ENCODE data around the gene SLC27A2.
A peak's percentile ranks its signal among the peaks of the same experiment; 100 is the strongest.
"Not testable (repeated sequence)": the region's sequence is repeated elsewhere in the genome, so short reads cannot be mapped to it uniquely, and the experiment has no call there.

SLC27A2 gene

DNA sequence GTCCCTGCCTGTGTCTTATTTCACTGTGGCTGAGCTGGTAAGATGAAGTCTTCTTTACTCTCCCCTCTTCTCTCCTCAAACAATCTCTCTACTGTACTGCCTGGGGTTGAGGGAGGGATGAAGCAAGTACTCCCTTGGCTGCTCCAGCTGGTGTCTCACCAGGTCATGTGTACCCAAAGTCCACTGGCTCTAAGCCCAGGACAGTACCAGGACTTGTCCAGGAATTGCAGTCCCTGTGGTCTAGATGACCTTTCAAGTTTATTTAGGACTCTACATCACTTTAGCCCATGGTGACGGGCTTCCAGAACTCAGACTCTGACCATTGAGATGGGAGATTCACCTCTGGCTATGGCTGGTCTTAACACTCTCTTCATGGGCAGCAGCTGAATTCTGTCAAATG lies 17.5 kb upstream of the SLC27A2 start:
- no peak for DNase-seq

DNA sequence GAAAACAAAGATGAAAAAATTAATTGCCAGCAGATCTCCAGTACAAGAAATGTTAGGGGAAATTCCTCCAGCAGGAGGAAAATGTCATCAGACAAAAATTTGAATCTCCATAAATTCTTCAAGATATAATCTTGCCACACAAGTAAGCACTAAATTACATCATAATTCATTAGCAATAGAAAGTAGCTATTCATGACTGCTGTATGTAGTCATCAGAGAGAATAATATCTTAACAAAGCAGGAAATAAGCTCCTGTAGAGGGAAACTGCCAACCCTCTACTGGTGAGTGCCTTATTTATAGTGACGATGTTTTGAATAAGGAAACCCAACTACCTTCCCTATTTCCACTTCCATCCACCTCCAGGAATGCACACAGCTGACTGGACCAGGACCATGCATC lies 15.8 kb upstream of the SLC27A2 start:
- DNase-seq, result no peak

DNA sequence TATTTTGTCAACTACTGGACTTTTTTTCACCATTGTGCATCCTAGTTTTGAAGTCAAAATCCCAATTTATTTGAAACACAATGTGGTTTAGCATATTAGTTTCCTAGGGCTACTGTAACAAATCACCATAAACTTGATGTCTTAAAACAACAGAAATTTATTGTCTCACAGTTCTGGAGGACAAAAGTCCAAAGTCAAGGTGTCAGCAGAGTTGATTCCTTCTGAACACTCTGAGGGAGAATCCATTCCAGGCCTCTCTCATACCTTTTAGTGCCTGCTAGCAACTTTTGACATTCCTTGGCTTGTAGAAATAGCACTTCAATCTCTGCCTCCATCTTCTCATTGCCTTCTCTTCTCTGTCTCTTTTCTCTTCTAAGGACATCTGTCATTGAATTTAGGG lies 14.9 kb upstream of the SLC27A2 start:
- no peak for DNase-seq

DNA sequence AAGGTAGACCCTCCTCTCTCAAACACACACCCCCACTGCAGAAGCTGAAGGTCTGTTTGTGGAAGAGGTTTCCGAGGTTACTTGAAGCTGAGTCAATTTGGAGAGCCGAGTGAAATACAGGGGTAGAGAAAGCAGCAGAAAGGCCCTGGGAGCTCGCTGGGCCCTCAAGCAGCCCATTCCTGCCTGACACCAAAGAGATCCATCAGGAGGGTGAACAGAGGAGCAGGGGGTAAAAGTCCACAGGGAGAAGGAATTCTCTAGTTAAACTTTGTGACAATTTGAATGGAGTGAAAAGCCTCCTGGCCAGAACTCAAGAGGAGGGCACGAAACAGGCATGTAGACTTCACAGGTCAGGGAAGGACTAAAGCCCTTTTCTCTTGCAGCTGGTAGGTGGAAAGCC lies 13.6 kb upstream of the SLC27A2 start:
- DNase-seq, result no peak

DNA sequence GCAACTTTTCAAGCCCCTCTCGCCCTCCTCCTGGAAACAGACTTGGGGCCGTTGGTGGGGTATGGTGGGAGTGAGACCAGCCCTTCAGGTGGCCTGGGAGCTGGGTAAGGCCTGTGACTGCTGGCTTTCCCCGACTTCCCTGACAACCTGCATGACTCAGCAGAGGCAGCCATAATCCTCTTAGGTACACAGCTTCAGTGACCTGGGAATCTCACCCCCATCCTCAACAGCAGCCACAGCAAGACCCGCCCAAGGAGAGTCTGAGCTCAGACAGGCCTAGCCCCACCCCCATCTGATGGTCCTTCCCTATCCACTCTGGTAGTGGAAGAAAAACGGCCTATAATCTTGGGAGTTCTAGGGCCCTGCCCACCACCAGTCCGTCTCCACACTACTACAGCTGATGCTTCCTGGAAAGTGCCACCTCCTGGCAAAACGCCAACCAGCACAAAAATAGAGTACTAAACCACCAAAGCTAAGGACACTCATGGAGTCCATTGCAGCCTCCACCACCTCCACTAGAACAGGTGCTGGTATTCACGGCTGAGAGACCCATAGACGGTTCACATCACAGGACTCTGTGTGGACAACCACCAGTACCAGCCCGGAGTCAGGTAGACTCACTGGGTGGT lies 13.1 kb upstream of the SLC27A2 start:
- DNase-seq, result no peak

DNA sequence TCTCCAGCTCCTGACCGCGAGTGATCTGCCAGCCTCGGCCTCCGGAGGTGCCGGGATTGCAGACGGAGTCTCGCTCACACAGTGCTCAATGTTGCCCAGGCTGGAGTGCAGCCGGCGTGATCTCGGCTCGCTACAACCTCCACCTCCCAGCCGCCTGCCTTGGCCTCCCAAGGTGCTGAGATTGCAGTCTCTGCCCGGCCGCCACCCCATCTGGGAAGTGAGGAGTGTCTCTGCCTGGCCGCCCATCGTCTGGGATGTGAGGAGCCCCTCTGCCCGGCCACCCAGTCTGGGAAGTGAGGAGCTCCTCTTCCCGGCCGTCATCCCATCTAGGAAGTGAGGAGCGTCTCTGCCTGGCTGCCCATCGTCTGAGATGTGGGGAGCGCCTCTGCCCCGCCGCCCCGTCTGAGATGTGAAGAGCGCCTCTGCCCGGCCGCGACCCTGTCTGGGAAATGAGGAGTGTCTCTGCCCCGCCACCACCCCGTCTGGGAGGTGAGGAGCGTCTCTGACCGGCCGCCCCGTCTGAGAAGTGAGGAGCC lies 9.6 kb upstream of the SLC27A2 start:
- DNase-seq, result not testable (repeated sequence)

DNA sequence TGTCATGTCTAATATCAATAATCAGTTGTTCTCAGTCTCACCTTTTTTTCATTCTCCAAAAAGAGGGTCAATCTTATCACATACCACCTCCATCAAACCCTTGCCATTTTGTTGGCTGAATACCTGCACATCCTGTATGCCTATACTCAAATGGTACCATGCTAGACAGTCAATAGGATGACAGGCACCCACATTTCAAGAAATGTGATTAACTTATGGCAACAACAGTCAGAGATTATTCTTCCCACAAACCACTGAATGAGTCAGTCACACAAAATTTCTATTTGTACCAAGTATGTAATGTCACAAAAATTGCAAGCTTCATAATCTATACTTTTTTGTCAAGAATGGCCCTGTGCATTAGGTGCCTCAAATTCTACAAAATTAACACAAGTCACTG lies 5.1 kb upstream of the SLC27A2 start:
- DNase-seq, result no peak

DNA sequence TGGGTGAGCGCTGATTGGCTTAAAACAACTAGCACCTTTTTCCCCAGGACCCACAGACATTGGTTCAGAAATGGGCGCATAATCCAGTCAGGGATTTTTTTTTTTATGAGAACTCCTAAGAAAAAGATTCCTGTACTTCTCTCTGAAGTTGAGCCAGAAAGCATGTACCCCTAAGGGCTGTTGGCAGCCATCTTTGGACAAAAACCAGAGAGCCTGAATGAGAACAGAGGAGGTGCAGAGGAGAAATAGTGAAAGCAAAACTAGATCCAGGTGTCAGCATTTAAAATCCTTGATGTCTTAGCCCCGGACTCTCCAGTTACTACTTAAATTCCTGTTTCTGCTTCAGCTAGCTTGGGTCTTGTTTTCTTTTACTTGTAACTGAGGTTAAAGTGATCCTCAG lies 1.9 kb upstream of the SLC27A2 start:
- DNase-seq, result no peak

DNA sequence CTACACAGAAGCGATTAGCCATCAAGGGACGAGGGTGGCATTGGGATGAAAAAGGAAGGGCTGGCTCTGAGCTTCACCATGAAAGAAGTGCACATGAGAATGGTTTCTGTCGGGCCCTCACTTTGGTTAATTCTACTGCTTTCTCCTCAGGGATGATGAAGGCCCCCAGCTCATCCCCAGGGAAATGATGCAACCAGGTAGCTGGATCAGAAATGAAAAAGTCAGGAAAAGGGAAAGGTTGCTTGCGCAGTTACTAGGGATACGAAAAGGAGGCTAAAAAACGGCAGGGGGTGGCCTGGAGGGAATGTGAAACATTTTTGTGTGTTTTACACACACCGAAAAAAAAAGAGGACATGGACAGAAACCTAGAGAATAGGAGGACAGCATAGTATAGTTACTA lies 1.4 kb upstream of the SLC27A2 start:
- no peak for DNase-seq

DNA sequence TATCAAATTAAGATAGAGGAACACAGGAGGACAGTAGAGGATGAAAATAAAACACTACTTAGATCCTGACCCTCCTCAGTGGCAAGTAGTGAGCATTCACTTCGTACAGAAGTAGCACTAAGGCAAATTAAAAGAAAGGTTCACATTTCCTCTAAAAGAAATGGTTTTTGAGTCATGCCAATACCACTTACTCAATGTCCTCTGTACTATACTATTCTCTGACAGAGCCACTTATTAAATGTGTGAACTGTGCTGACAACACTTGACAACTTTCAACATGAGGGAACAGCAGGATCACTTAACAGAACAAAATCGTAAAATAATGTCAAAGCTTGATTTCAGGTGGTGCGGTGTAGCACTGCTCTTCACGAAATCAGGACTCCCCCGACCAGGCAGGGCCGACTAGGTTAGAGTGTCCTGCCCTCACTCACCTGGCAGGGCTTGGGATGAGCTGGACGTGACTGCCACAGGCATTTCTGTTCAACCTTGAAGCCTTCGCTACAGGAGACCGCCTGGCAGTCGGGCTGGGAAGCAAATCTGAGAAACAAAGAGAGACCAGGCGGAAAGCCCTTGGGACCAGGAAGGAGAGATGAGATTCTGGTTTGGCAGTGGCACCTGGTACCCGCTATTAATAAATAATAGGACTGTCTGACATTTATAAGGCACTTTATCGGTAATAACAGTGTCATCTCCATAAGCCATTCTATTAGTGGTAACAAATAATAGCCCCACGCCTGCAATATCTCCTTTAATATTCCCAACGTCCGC lies 611 bp upstream of the SLC27A2 start:
- no peak for DNase-seq

DNA sequence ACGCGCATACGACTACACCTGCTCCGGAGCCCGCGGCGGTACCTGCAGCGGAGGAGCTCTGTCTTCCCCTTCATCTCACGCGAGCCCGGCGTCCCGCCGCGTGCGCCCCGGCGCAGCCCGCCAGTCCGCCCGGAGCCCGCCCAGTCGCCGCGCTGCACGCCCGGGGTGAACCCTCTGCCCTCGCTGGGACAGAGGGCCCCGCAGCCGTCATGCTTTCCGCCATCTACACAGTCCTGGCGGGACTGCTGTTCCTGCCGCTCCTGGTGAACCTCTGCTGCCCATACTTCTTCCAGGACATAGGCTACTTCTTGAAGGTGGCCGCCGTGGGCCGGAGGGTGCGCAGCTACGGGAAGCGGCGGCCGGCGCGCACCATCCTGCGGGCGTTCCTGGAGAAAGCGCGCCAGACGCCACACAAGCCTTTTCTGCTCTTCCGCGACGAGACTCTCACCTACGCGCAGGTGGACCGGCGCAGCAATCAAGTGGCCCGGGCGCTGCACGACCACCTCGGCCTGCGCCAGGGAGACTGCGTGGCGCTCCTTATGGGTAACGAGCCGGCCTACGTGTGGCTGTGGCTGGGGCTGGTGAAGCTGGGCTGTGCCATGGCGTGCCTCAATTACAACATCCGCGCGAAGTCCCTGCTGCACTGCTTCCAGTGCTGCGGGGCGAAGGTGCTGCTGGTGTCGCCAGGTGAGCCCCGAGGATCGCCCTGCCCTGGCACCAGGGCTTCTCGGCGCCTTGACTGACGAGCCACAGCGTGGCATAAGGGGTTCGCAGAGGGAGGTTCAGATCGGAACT lies 420 bp downstream of the SLC27A2 start:
- DNase-seq, result peak; percentile 39 to 46

DNA sequence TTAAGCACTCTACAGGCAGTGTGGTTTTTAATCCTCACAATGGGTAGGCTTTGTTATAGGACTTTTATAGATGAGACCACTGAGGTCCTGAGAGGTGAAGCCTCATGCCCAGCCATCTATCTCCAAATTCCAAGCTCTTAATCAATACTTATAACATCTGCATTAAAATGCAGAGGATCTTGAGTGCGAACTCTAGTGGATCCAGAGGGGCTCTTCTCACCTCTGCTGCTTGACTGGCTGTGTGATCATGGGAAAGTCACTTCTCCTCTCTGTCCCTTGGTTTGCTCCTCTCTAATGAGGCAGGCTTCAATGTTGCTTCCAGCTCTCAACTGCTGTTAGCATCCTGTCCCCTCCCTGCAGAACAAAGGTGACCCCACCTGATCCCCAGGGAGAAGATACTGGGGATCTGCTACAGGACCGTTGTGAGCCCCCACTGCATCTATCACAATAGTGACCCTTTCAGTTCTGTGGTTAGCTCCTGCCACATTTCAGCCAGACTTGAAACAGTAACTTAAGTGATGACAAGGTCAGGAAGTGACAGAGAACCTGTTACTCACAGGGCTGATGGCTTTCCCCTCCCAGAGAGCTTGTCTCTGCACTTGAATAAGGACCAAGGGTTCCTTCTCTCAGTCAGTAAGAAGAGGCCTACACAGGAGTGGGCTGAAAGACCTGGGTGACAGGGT lies 1.3 kb downstream of the SLC27A2 start:
- DNase-seq, result peak in 1 of 2 donors; percentile 3

DNA sequence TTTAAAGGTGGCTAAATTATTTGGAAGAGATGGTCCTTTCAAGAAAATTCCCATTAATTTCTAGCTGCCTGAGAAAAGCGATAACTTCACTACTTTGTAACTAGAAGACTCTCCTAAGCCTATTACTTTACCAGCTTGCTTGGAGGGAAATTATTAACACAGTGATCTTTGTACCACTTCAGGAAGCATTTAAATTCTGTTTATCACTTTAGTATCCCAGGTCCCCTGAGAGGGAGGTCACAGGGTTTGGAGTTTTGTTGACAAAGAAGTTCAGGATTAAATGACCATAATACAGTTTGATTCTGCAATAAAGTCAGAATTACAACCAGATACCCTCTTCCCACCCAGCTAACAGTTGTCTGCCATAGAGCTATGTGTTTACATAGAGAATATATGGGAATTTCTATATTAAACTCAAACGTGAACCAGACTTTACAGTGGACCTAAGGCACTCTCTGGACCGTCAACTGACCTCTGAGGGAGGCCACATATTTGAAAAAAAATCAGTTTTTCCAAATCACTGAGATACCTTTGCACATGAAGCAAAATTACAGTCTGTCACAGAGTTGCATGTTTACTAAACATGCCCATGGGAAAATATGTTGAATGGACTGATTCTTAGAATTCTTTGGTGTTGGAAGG lies 3.0 kb downstream of the SLC27A2 start:
- DNase-seq, result no peak

DNA sequence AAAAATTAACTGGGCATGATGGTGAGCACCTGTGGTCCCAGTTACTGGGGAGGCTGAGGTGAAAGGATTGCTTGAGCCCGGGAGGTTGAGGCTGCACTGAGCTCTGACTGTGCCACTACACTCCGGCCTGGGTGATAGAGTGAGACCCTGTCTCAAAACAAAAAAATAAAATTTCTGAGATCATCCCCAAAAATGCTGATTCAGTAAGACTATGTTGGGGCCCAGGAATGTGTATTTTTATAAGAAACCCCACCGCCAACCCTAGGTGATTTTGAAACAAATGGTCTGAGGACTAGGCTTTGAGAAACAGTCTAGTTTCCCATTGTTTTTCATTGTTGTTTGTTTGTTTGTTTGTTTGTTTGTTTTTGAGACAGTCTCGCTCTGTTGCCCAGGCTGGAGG lies 4.1 kb downstream of the SLC27A2 start:
- no peak for DNase-seq

DNA sequence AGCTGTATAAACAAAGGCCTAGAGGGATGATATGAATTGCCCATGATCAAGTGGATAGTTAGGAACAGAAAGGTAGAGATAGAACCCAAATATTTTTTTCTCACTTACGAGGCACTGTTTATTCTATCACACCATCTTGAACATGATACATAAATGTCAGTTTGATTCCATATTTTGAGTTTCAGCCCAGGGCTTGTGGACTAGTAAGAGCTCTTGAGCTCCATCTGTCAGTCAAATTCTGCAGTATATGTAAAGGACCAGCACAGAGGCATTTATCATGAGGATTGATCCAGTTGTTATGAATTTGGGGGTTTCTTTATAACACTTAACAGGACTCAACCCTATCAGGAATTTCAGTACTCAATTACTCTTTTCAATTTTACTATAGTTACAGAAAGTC lies 4.8 kb downstream of the SLC27A2 start:
- no peak for DNase-seq

DNA sequence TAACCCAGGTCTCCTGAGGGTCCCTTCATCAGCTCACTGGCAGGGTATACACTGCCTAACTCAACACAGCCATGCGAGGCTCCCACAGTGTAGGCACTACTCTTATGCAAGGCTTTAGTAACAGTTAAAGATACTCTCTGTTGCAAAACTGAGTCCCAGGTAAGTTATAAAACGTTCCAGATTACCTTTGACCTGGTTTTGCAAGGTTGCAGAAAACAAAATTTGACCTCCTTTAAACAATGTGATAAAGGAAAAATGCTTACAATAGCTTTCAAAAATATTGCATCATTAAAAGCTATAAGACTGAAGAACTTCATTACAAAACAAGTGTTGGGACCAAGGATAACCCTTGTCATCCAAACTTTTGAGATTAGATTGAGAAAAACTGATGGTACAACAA lies 5.5 kb downstream of the SLC27A2 start:
- DNase-seq, result no peak

DNA sequence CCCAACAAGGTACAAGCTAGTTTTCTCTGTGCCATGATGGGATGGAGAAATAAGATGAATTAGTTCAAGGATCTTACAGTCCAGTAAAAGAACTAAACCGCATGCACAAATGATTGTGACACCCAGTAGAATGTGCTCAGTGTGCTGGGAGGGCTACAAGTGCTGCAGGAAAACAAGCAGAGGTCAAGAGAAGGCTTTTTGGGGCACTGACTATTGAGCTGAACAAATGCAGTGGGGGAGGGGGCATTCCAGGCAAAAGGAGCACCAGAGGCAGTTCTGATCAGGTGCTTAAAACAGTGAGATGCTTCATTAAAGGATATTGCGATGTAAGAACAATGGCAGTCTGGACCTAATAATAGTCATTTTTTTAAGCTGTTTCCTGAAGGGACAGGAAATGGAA lies 6.0 kb downstream of the SLC27A2 start:
- DNase-seq, result no peak

DNA sequence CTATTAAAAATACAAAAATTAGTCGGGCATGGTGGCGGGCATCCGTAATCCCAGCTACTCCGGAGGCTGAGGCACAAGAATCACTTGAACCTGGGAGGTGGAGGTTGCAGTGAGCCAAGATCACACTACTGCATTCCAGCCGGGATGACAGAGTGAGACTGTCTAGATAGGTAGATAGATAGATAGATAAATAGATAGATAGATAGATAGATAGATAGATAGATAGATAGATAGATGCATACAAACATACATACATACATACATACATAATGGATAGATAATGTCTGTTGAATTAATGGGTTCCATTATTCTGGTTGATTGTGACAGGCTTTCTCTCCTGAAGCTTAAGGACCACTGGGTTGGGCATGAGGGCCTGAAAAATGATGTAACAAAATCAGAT lies 6.8 kb downstream of the SLC27A2 start:
- not testable (repeated sequence) for DNase-seq

DNA sequence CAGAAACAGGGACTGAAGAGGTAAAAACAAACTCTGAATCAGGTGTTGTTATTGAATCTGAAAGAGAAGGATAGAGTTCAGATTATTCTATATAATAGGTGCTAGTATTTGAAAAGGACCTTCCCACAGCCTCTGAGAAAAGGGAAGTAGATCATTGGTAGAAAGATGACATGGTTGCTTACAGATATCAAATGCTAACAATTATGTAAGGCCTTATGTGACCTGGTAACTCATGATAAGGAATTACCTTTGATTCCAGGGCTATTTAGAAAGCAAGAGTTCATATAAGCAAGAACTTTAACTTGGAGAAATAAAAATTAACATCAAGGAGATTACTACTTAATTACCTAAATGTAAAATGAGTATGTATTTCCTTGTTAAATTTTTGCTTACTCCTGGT lies 7.6 kb downstream of the SLC27A2 start:
- no peak for DNase-seq

DNA sequence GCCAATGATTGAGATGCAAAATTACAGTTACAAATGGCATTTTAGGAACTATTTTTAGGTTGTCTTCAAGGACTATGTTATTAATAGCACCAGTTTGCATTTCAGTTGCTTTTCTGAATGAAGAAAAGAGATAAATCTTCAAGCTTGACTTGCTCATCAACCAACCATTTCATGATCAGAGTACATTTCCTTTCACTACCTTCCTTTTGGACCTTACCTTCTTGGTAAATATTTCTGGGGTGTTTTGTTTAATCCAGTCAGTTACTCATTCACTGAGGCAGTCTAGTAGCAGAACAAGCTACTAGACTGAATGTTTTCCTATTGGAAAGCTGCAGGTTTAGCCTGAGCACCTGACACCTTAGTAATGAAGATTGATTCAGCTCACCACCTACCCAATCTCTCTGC lies 8.2 kb downstream of the SLC27A2 start:
- DNase-seq, result no peak

DNA sequence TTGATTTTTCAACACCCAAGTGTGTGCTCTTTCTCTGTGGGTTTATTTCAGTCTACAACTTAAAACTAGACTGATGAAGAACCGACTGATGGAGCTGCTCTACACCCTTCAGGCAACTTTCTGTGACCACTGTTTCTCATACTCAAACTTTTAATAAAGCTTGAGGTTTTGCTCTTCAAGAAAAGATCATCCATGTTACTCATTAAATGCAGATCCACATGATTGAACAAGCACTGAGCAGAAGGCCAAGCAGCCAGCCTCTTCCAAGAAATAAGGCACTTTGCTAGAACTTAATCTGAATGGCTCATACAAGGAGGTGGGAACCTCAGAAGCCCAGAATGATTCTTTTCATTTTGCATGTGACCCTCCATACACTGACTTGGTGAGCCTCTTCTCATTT lies 8.7 kb downstream of the SLC27A2 start:
- no peak for DNase-seq

DNA sequence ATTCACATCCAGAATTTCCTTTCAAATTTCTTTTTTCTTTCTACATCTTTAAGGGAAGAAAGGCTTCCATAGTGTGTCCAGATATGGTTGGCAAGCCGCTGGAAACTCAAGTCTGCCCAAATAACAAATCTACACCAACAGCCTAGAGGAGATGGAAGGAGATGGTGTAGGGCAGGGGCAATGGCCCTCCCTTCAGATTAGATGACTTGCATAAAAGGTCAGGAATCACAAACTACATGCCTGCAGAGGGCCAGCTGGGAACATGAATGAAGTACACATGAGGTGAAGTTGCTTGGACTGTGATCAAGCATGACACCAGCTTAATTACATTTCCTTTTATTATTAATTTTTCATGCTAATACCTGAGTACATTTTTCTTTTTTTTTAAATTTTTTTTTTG lies 10.2 kb downstream of the SLC27A2 start:
- no peak for DNase-seq
